PC-9 (cell line): ENCODE results near the gene HOXA11.

Source experiments
- CTCF ChIP-seq: fragments of 200-600 bp; sonication (generic); conservative IDR thresholded peaks from 2 replicates; pipeline ENCODE4 v1.6.1; 2017; ENCODE audit warnings: mixed run types, antibody characterized with exemption, mild to moderate bottlenecking, moderate library complexity
- EZH2 ChIP-seq: fragments of 200-600 bp; sonication (generic); IDR thresholded peaks from 2 replicates; pipeline ENCODE4 v1.8.0; 2017; ENCODE audit warnings: antibody characterized with exemption, low read depth

GRCh38 chr7:27185854-27186667 lies 1.0 kb upstream of the HOXA11 start:
- TF ChIP-seq CTCF, result no peak
- no peak for TF ChIP-seq EZH2
